Right atrium auricular region (tissue), 2 donors: ENCODE results near the gene CSK. TPM values are rescaled to one million over a fixed set of nuclear protein-coding genes. Genes with fewer than 3 reads are reported as not detected.
A peak's percentile ranks its signal among the peaks of the same experiment; 100 is the strongest.

Source experiments
- DNase-seq: peaks from one replicate; pipeline ENCODE4 v3.0.0-alpha.2; 2019; ENCODE audit warnings: low spot score
- H3K27ac ChIP-seq, 2 donors: fragments of 200-600 bp; sonication (generic); 1 replicate in 1 of 2; 2 replicates in 1 of 2; pipeline ENCODE4 v1.5.1; 2016 to 2019
- H3K27me3 ChIP-seq, 2 donors: fragments of 200-600 bp; sonication (generic); one replicate each; pipeline versions ENCODE4 v1.5.1 to v1.6.0; 2017 to 2019
- H3K36me3 ChIP-seq: fragments of 200-600 bp; sonication (generic); one replicate; pipeline ENCODE4 v1.5.1; 2016
- H3K4me1 ChIP-seq, 2 donors: fragments of 200-600 bp; sonication (generic); one replicate each; pipeline versions ENCODE4 v1.5.1 to v1.6.0; 2017 to 2019
- H3K4me3 ChIP-seq, 2 donors: fragments of 200-600 bp; sonication (generic); 1 replicate in 1 of 2; 2 replicates in 1 of 2; pipeline ENCODE4 v1.5.1; 2017 to 2019; ENCODE audit warnings: mild to moderate bottlenecking in 1 of 2, moderate library complexity in 1 of 2
- H3K9me3 ChIP-seq, 2 donors: fragments of 200-600 bp; sonication (generic); one replicate each; pipeline ENCODE4 v1.5.1; 2019
- total RNA-seq, 2 donors: library from RNA; depleted of rRNA; stranded (reverse); fragments of >200 nt; gene quantifications; one replicate each; pipeline ENCODE4 v1.1.0, GENCODE V29; 2016
- TF ChIP-seq, protein P1 (sequence below), 2 donors: fragments of 200-600 bp; sonication (generic); IDR thresholded peaks; one replicate each; pipeline ENCODE4 v1.5.1; 2019; ENCODE audit warnings: antibody characterized with exemption in 2 of 2

The CSK gene
- total RNA-seq, 2 donors from 2014 or later, result 25.6 to 26.8 TPM

DNA sequence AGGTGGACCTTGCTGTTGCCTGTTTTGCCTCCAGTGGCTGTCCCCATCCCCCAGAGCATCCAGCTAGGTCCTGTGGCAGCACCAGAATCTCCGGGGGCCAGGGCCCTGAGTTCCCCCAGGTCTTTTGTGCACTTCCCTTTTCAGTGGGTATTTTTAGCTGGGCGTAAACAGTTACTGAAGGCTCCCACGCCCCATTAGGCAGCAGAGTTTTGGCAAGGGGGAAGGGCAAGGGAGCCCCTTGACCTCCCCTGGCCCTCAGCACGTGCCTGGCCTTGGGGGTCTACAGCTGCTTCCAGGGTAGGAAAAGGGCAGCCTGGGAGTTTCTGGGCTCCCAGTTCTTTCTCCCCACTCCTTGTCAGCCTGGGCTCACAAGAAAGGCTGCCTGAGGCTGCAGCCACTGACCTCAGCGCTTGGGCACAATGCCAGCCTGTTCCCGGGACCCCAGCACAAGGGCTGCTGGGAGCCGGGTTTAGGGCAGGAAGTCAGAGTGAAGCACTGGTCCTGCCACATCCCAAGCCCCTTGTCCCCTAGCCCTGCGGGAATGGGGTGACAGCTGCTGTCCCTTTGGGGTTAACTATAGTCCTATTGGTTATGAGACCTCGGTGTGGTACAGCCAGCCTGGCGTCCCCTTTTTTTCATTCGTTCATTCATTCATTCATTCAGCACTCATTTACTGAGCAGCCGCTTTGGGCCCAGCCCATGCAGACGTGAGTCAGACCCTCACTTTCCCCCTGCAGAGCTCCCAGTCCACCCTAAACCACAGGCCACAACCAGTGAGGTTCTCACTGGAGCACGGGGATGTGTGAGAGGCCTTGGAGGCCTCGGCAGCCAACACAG, 8.4 kb downstream of the CSK start:
- H3K36me3 ChIP-seq, result no peaks in the 10 kb centered on the region
- H3K27ac ChIP-seq, result peak overlapping the region; percentile 91 to 92
- no peaks in the 10 kb centered on the region for H3K9me3 ChIP-seq
- DNase-seq, result peak; percentile 75
- H3K4me3 ChIP-seq, result peak overlapping the region in 1 of 2 donors; percentile 2
- H3K4me1 ChIP-seq, result peaks cover 0 to 96% of the 10 kb centered on the region in 2 donors
- no peaks in the 10 kb centered on the region for H3K27me3 ChIP-seq
- TF ChIP-seq, protein P1, sequence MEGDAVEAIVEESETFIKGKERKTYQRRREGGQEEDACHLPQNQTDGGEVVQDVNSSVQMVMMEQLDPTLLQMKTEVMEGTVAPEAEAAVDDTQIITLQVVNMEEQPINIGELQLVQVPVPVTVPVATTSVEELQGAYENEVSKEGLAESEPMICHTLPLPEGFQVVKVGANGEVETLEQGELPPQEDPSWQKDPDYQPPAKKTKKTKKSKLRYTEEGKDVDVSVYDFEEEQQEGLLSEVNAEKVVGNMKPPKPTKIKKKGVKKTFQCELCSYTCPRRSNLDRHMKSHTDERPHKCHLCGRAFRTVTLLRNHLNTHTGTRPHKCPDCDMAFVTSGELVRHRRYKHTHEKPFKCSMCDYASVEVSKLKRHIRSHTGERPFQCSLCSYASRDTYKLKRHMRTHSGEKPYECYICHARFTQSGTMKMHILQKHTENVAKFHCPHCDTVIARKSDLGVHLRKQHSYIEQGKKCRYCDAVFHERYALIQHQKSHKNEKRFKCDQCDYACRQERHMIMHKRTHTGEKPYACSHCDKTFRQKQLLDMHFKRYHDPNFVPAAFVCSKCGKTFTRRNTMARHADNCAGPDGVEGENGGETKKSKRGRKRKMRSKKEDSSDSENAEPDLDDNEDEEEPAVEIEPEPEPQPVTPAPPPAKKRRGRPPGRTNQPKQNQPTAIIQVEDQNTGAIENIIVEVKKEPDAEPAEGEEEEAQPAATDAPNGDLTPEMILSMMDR (IDR thresholded peaks at IDR 0.05), result no peak

DNA sequence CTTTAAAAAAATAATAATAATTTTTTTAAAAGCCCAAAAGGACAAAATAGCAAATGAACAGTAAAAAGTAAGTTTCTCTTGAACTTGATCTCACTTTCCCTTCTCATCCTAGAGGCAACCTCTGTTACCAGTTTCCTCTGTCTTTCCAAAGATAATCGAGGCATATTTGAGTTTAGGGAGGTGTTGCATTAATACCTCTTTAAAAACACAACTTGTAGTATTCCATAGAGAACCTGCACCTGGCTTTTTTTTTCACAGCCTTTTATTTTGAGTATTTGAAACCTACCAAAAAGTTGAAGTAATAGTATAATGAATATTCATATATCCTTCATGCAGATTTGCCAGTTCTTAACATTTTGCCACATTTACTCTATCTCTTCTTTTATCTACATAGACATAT, 9.1 kb downstream of the CSK start:
- Histone ChIP-seq H3K9me3 (no peaks in the 10 kb centered on the region), H3K27me3 (no peaks in the 10 kb centered on the region), H3K4me1 (peaks cover 0 to 89% of the 10 kb centered on the region in 2 donors), H3K4me3 (no peak overlapping the region), H3K27ac (peak overlapping the region; percentile 91 to 92), H3K36me3 (no peaks in the 10 kb centered on the region)
- no peak for DNase-seq
- TF ChIP-seq, protein P1 (IDR thresholded peaks at IDR 0.05), result no peak

DNA sequence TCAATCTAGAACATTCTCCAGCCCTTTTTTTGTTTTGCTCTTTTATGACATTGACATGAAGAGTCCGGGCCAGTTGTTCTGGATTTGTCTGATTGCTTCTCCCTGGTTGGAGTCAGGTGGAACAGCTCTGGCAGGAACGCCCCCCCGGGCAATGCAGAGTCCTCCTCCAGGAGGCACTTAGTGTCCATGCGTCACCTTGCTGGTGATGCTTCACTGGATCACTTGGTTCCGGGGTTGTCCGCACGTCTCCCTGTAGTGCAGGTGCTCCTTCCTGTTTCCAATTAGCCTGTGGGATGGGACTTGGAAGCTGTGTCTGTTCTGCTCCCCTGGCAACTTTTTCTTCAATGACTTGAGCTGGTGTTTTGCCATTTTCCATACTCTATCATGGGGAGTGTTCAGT, 9.8 kb downstream of the CSK start:
- no peaks in the 10 kb centered on the region for H3K27me3 ChIP-seq
- peak overlapping the region; percentile 91 to 92 for H3K27ac ChIP-seq
- no peak for DNase-seq
- no peak overlapping the region for H3K4me3 ChIP-seq
- TF ChIP-seq, protein P1 (IDR thresholded peaks at IDR 0.05), result no peak
- peaks cover 0 to 82% of the 10 kb centered on the region in 2 donors for H3K4me1 ChIP-seq
- H3K36me3 ChIP-seq, result no peaks in the 10 kb centered on the region
- no peaks in the 10 kb centered on the region for H3K9me3 ChIP-seq

DNA sequence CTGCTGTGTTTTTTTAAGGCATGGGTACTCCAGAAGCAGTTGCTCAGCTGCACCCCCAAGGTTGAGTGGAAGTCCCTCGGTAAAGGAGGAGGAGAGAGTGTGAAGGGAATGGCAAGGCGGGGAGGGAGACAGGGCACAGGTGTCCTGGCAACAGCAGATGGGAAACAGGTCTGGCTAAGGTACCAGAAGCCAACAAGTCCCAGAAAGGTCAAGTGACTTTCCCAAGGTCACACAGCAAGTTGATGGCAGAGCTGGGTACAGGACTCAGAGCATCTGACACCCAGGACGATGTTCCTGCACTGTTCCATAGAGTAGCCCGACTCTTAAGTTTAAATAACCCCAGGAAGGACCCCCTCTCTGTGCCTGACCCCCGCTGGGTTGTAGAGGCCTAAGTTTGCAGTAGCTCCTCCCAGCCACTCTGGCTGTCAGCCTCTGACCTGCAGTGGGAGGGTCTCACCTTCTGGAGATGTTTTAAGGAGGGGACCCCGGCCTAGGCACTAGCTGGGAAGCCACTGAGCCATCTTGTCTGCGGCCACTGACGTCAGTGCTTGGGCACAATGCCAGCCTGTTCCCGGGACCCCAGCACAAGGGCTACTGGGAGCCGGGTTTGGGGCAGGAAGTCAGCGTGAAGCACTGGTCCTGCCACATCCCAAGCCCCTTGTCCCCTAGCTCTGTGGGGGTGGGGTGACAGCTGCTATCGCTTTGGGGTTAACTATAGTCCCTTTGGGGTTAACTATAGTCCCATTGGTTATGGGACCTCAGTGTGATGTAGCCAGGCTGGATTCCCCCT, 10.5 kb downstream of the CSK start:
- Histone ChIP-seq H3K36me3 (no peaks in the 10 kb centered on the region), H3K4me1 (peaks cover 0 to 74% of the 10 kb centered on the region in 2 donors), H3K4me3 (no peak overlapping the region), H3K9me3 (no peaks in the 10 kb centered on the region), H3K27ac (peak overlapping the region; percentile 91 to 92), H3K27me3 (no peaks in the 10 kb centered on the region)
- DNase-seq, result no peak
- TF ChIP-seq, protein P1 (IDR thresholded peaks at IDR 0.05), result no peak

DNA sequence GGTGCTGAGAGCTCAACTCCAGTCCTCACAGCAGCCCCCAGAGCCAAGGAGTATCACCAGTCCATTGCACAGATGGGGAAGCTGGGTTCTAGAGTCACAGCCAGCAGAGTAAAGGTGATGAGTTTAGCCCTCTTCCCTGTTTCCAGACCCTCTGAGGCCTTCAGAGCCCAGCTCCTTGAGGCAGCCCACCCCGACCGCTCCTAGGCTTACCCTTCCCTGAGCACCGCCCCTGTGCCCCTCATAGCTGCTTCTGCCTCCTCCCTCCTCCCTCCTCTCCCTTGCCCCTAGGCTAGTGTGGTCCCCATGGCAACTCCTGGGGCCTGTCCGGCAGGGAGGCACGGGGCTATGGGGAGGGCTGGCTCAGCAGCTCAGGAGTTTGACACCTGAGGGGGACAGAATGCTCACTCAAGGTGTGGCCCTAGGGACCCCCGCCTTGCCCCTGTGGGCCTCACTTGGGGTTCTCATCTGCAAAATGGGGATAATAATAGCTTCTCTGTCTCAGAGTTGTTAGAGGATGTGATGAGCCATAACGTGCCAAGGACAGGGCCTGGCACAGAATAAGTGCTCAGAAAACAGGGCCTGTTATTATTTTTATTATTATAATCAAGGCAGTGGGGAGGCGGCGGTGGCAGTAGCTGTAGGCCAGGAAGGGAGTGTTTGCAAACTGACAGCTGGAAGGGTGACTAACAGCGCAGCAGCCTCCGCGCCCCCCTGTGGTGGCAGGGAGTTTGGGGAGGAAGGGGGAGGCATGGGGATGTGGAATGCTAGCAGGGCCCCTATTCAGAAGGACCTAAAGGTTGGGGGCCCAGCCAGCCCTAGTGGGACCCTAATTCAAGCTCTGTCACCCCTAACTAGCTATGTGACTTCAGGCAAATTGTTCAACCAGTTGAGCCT, 11.5 kb downstream of the CSK start:
- H3K9me3 ChIP-seq, result no peaks in the 10 kb centered on the region
- H3K36me3 ChIP-seq, result no peaks in the 10 kb centered on the region
- DNase-seq, result no peak
- peaks cover 0 to 74% of the 10 kb centered on the region in 2 donors for H3K4me1 ChIP-seq
- H3K4me3 ChIP-seq, result no peak overlapping the region
- H3K27ac ChIP-seq, result peak overlapping the region; percentile 91 to 92
- TF ChIP-seq, protein P1 (IDR thresholded peaks at IDR 0.05), result peak in 1 of 2 donors; percentile 27
- no peaks in the 10 kb centered on the region for H3K27me3 ChIP-seq
